Retinal pigment epithelial cell (primary cell): Measurements from ENCODE around the gene PLXDC1.

Experiments
- DNase-seq: peaks from one replicate; pipeline ENCODE4 v3.0.0-alpha.2; 2010; ENCODE audit warnings: low read depth
- H3K4me3 ChIP-seq: 2 replicates; pipeline ENCODE4 v1.5.1; 2011; ENCODE audit warnings: mild to moderate bottlenecking, low read length, control low read depth, moderate library complexity
- TF ChIP-seq, protein P1 (sequence below): conservative IDR thresholded peaks from 2 replicates; pipeline ENCODE4 v1.5.1; 2011; ENCODE audit warnings: low read depth, low read length, control low read depth, inconsistent platforms

The PLXDC1 gene

DNA sequence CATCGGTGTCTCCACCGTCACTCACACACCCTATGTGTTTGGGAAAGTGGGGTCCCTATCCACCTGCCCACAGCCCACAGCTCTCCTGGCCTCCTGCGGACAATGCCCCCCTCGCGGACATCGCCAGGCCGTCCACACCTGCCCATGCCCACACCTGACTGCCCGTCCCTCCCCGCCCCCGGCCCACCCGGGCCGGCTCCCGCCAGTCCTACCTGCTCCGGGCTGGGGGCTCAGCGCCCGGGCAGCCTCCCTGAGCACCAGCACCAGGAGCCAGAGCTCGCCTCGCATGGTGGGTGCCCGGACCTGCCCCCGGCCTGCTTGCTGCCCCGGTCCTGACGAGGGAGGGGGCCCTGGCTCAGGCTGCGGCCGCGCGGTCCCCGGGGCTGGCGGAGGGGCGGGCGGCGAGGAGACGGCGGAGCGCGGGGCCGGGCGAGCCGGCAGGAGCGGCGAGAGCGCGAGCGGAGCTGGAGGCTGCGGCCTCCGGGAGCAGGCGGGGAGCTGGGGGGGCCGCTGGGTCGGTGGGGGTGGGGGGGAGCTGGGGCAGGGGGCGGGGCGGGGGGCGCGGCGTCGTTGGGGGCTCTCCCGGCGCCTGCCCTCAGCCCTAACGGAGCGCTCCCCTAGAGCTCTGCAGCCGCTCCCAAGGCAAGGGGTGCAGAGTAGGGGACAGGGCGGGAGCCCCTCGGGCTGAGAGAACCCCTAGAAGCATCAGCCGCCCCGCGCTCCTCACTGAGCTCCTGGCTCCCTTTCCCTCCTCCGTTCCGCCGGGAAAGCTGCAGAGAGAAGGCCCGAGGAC is at the start of gene PLXDC1:
TSS of gene PLXDC1 (minus strand) at position 488 of the 793 bp plus-strand sequence. CDS start at position 288, 200 bp downstream.
- TF ChIP-seq, protein P1, sequence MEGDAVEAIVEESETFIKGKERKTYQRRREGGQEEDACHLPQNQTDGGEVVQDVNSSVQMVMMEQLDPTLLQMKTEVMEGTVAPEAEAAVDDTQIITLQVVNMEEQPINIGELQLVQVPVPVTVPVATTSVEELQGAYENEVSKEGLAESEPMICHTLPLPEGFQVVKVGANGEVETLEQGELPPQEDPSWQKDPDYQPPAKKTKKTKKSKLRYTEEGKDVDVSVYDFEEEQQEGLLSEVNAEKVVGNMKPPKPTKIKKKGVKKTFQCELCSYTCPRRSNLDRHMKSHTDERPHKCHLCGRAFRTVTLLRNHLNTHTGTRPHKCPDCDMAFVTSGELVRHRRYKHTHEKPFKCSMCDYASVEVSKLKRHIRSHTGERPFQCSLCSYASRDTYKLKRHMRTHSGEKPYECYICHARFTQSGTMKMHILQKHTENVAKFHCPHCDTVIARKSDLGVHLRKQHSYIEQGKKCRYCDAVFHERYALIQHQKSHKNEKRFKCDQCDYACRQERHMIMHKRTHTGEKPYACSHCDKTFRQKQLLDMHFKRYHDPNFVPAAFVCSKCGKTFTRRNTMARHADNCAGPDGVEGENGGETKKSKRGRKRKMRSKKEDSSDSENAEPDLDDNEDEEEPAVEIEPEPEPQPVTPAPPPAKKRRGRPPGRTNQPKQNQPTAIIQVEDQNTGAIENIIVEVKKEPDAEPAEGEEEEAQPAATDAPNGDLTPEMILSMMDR: no peak
- no peak for DNase-seq
- peak within 1 kb of the TSS; percentile 96 for H3K4me3 ChIP-seq

DNA sequence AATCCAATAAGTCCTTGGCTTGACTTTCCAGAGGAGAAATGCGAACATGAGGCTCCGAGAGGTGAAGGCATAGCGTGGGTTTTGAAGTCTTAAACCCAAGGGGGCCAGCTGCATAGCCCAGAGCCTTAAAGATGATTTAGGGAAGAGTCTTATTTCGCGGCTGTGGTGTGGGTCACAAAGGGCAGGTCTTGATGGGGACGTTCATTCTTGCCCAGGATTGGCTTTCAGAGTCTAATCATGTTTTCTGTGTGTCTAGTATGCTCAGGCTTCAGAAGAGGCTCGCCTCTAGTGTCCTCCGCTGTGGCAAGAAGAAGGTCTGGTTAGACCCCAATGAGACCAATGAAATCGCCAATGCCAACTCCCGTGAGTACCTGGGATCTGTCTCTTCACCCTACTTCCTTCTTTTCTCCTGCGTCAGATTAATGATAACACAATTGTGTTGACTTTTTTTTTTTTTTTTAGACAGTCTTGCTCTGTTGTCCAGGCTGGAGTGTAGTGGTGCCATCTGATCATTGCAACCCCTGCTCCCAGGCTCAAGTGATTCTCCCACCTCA is 49.6 kb upstream of the PLXDC1 start:
- no peak for DNase-seq
- TF ChIP-seq, protein P1: no peak
- H3K4me3 ChIP-seq: peak overlapping the region; percentile 99

DNA sequence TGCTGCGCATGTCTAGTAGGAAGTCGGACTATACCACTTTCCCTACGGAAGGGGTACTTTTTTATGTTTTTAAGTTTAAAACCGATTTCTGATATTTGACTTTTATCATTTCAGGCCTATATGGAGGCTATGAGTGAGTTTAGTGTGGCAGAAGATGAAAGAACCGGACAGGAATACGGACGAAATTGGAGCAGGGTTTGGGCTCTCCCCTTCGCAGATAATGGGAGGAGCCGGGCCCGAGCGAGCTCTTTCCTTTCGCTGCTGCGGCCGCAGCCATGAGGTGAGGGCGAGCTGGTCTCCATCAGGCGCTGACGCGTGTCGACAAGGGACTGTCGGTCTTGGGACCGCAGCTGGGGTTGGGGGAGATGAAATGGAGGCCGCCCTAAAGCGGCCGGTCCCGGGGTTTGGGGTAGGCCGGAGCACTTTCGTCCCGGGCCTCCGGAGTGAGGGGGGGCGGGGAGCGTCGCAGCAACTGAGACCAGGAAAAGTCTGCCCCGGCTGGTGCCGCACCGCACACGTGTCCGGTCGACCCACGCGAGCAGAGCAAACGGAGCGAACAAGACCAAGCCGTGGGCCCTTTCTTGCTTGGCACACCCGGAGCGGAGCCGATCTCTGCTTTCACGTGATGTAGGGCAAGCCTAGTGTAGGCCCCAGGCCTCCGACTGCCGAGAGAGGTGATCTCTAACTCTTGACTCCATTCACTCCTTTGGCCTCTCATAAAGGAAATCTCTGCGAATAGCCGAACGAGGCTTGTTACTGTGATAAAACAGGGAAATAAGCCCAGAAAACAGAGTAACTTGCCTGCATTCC is 48.8 kb upstream of the PLXDC1 start, which contains the start of gene RPL19:
TSS of gene RPL19 (plus strand) at position 214 of the 810 bp plus-strand sequence. CDS start at position 276, 62 bp downstream.
- DNase-seq: no peak
- H3K4me3 ChIP-seq: peak within 1 kb of the TSS; percentile 99
- TF ChIP-seq, protein P1: no peak

DNA sequence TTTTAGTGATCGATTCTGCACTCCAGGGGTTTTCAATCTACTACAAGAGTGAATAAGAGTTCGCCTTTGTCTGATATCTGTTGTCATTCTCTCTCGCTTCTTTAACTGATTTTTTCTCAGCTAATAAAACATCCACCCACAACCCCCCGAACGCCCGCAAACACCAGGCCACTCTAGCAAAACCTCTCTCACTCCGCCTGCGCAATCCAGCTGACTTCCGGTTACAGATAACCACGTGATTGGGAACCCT is 48.3 kb upstream of the PLXDC1 start:
- TF ChIP-seq, protein P1: no peak
- DNase-seq: peak; percentile 90
- peak overlapping the region; percentile 99 for H3K4me3 ChIP-seq

DNA sequence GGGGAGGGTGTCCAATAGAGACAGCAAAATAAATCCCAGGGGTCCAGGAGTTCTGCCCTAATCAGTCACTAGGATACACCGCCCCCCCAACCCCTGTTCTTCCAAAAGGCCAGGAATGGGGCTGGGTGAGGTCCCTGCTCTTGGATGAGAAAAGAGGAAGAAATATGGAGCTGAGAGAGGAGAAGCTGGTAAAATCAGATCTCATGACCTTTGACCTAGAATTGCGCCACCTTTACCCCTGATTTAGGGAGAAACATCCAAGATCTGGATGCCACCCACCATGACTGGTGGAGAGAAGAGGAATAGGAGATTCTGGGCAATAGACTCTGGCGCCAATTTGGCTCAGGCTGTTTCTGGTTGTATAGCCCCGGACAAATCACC is 46.7 kb upstream of the PLXDC1 start:
- H3K4me3 ChIP-seq: peak overlapping the region; percentile 67
- DNase-seq: no peak
- TF ChIP-seq, protein P1: no peak

DNA sequence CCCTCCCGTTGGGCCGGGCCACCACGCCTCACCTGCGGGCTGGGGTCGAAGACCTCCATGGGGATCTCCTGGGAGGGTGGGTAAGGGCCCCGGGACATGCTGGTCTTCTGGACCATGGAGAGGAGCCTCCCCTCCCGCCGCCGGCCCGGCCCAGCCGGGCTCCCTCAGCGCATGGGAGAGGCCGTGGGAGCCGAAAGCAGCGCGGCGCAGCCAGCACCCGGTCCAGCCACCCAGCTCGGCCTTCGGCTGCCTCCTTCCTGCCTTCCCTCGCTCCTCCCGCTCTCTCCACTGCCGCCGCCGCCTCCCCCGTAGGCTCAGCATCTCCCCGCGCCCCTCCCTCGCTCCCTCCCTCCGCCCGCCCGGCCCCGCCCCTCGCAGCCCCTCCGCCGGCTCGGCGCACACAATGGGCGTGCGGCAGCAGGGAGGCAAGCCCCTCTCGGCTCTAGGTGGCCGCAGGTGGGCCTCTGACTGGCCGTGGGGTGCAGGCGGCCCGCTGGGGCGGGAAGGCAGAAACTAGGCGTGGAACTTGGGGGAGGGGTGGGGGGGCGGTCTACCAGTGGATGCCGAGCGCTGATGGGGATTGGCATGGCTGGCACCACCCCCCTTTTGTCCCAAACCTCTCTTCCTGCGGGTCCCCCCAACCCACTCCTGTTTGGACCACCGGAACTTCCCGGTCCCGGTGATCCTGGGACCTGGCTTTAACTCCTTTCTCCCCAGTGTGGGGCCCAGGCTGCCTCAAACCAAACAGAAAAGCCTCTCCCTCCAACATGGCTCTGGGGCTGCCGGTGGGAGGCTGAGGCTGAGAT is 46.1 kb upstream of the PLXDC1 start, which contains the start of gene CACNB1:
TSS of gene CACNB1 (minus strand) at position 290 of the 806 bp plus-strand sequence. CDS start at position 116, 174 bp downstream.
- no peak for DNase-seq
- peak within 1 kb of the TSS; percentile 67 for H3K4me3 ChIP-seq
- TF ChIP-seq, protein P1: no peak
